GM12801 (cell line): Measurements from ENCODE around the gene FAM47E.

Experiments used
- CTCF ChIP-seq: IDR thresholded peaks from one replicate; pipeline ENCODE4 v1.5.1; 2011; ENCODE audit warnings: control low read depth; ENCODE audit not compliant: insufficient read length; ENCODE audit errors: extremely low read depth

Gene FAM47E

DNA sequence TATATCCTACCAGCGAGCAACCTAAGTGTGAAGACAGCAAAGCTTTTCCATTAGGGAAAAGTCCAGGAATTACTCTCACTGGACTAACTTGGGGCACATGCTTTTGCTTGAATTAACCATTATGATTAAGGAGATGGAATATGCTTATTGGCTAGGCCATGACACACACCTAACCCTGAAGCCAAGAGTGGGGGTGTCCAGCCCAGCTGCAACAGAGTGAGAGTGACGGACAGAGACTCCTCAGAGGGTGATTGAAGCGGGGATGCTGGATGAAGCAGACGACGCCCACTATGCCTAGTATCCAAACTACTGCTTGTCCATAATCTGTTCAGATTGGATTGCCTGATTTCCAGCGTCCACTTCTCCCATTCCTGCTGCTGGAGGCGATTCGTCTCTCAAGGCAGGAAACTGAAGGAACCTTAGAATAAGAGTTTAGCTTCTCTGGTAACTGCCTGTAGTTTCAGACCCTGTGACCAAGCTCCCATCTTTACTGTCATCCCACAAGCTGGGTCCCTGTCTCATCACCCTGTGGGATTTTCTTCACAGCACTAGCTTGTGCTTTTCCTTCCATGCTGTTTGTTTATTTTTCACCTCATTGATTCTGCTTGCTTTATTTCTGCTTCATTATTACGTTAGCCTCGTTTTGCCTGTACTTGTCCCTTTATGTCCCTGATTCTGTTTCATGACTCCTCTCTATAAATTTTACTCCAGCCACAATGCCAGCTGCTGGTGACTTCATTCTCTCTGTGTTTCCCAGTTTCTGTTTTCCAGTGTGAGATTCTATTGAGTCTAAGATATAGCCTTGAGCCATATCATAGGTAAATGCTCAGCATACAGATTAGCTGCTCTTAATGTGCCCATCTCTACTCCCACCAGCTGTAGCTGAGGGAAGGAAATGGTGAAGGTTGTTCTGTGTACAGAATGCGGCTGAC, 19.0 kb downstream of the FAM47E start:
- TF ChIP-seq CTCF: no peak

DNA sequence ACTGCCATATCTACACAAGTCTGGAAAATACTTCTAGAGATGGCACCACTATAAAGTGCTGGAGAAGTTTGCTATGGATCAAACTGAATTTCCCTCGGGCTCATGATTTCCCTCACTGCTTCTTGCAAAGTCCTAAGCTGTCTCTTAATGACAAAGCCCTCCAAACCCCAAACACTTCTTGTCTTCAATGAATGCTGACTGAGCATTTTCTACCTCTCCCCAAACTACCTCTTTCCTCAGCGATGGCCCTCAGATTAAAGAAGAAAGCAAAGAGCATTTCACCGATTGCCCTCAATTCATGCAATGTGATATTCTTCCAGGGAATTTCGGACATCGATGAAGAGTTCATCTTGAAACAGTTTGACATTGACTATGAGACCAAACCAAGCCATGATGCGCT, 19.7 kb downstream of the FAM47E start:
- TF ChIP-seq CTCF: no peak

GRCh38 chr4:76272073-76272472, 20.6 kb downstream of the FAM47E start:
- no peak for TF ChIP-seq CTCF

- no peak for TF ChIP-seq CTCF
Observed at GRCh38 chr4:76272582-76272981, 21.1 kb downstream of the FAM47E start.

- no peak for TF ChIP-seq CTCF
Observed at GRCh38 chr4:76272999-76273398, 21.5 kb downstream of the FAM47E start.

GRCh38 chr4:76275486-76276124, 24.1 kb downstream of the FAM47E start:
- TF ChIP-seq CTCF: no peak

- TF ChIP-seq CTCF: no peak
Observed at GRCh38 chr4:76276813-76277212, 25.3 kb downstream of the FAM47E start.
